Right lobe of liver (tissue), 4 donors: Measurements from ENCODE around the gene IPO11.

ENCODE experiments used
- CTCF ChIP-seq, 4 donors: fragments of 200-600 bp in 3 of 4; fragments of 450-650 bp in 1 of 4; IDR thresholded peaks; one replicate each; pipeline versions ENCODE4 v1.5.1 to v1.8.0; 2016 to 2022; ENCODE audit warnings: antibody characterized with exemption in 4 of 4, mild to moderate bottlenecking in 2 of 4
- POLR2A ChIP-seq: fragments of 450-650 bp; IDR thresholded peaks from one replicate; pipeline ENCODE4 v1.6.1; 2017; ENCODE audit warnings: antibody characterized with exemption, mild to moderate bottlenecking
- donor health status: DM: no; HTN: no; CAD: no.
- donor health status: DM: no; HTN: no; CAD: no.
- donor health status: DM: no; HTN: yes; CAD: no.

- TF ChIP-seq CTCF (IDR thresholded peaks at IDR 0.05) (no peak), POLR2A (no peak)
Observed at GRCh38 chr5:62608529-62609511, 196.3 kb downstream of the IPO11 start.
